GM21515 (cell line): ENCODE data around the gene TET3.
A peak's percentile ranks its signal among the peaks of the same experiment; 100 is the strongest.

ENCODE experiments used
- ATAC-seq: cut with Tn5 transposase; IDR thresholded peaks from one replicate; pipeline ENCODE4 v1.9.1; 2021; ENCODE audit not compliant: unreplicated experiment

Gene TET3

GRCh38 chr2:73986085-73986681 is 1.5 kb downstream of the TET3 start:
- ATAC-seq, result no peak

DNA sequence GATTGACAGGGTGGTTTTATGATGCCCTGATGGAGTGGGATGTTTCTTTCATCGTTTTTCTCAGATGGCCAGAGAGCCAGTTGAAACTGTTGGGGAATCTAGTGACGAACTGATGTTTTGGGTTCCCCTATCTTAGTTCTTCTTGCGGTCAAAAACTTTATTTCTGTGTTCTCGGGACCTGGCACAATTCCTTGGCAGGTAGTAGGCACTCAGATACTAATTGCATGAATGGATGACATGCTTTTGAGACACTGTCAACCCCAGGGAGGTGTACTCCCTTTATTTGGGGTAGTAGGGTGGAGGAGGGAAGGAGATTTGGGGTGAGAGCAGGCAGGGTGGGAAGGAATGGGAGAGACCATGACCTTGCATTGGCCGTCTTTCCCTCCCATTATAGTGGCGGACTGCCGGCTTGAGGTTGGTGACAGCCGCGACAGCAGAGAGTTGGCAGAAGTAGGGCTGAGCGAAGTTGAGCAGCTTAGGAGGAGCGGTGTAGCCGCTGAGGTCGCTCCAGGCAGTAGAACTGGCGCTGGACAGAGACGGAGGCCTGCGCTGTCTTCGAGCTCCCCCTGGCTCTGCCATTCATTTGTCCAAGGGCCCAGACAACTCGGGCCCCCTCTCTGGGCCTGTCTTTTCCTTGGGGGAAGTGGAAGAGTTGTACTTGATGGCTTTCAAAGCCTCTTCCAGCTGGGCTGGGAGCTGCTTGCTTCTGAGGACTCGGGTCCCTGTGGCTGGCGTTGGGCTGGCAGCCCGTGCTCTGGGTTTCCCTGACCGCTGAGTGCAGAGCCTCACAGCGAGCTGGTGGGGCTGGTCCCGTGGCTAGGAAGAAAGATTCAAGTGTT is 2.6 kb downstream of the TET3 start:
- ATAC-seq, result no peak

- no peak for ATAC-seq
Measured at GRCh38 chr2:73987948-73988700, 3.4 kb downstream of the TET3 start.

- no peak for ATAC-seq
Measured at GRCh38 chr2:73989972-73990371, 5.3 kb downstream of the TET3 start.

DNA sequence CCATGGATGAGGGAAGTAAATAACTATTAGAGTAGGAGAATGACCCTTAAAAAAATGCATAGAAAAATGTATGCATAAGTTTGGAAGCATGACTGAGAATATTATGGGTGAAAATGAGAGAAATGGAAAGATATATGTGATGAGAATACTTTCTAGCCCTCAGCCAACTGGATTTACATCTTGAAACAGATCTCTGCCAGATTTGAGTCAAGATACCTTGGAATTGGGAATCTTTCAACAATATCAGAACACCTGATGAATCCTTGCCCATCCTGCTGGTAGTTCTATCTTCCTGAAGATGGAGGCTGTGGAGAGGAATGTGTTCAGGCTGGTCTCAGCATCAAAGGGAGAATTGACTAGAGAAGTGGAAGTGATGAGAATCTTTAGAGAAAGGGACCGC is 5.8 kb downstream of the TET3 start:
- ATAC-seq, result no peak

- ATAC-seq, result no peak
Measured at GRCh38 chr2:73992036-73992435, 7.3 kb downstream of the TET3 start.

DNA sequence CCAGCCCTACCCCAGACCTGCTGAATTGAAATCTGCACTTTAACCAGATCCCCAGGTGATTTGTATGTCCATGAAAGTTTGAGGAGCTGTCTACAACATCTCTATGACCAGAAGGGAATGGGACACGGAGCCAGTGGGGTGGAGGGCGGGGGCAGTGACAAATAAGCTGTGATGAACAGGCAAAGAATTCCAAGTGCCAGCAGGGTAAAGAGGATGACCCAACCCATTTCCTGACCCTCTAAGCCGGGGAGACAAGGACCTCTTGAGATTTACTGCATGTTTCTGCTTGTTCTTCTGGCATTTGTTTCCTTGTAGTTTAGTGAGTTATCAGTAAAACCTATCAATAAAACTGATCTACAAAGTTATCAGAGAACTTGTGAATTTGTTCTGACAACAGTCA is 8.7 kb downstream of the TET3 start:
- ATAC-seq, result no peak

- ATAC-seq, result no peak
Measured at GRCh38 chr2:73993778-73994177, 9.1 kb downstream of the TET3 start.

GRCh38 chr2:73994178-73994831 is 9.6 kb downstream of the TET3 start:
- ATAC-seq, result no peak

DNA sequence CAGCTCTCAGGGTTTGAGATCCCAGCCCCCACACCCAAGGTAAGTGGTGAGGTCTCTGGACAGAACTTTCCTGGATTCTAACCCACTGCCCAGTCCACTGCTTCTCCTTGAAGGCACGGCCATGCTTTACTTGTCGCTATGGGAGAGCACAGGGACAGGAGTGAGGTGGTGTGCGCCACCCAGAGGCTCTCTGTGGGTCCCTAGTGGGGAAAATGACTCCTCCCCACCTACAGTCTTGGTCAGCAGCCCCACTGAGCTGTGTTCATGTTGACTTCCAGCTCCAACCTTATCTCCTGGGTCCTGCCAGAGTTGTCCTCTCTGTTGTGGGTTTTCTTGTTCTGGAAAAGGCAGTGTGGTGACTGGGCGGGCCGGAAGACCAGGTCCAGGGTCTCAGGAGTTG is 11.1 kb downstream of the TET3 start:
- ATAC-seq, result no peak

DNA sequence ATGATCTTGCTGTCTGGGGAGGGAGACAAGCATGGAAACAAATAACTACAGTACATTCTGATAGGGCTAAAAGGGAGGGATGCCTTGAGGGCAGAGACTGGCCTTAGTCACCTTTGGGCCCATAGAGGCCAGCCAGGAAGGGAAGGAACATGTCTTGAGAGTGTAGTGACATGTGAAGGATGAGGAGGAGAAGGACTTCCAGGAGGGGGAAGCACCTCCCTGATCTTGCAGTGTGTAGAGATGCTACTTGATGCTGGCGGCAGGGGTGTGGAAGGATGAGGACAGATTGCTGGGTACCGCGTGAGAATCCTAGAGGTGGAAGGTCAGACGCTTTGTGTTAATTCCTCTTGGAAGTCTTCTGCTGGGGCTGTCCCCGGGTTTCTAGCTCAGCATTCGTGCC is 13.1 kb downstream of the TET3 start:
- no peak for ATAC-seq

GRCh38 chr2:73998451-73998850 is 13.7 kb downstream of the TET3 start:
- no peak for ATAC-seq

DNA sequence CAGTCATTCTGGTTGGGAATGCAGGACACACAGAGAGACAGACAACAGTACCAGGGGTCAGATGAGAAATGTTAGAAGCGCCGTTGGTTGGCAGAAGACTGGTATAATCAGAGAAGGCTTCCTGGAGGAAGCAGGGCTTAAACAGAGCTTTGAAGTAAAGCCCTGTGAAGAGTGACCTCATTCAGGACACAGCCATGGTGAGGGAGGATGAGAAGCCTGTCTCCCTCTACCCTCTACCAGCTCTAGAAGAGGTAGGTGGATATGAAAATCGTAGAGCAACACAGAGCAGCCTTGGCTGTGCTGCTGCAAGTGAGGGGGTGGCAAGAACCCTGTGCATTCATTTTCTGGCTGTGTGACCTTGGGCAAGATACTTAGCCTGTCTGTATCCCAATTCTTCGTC is 14.2 kb downstream of the TET3 start:
- ATAC-seq, result no peak

DNA sequence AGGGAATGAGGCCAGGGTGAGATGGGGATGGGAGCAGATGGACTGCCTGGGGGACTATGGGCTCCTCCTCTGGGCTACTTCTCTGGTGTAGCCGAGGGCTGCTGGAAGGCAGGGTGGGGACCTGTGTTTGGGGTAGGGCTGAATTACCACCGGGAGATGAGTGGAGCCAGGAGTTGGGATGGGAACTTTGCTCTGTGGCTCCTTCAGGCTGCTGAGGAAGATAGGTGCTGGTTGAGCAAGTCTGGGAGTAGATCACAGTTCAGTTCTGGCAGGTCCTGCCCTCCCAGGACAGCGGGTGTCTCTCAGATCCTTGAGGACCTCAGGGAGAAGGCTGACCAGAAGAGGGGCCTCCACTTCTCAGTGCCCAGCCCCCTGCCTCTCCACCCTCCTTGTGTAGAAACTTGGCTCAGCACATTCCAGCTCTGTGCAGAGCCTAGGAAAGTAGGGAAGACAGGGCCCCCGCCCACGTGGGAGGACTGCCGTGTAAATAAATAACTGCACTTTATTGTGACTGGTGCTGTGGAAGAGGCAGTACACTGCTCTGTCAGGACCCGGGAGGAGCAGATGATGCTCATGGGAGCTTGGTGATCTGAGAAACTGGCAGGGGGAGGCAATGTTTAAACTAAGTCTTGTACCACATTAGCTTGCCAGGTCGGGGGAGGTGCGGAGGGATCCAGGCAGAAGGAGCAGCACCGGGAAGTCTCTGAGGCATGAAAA is 15.3 kb downstream of the TET3 start:
- no peak for ATAC-seq

GRCh38 chr2:74000666-74001065 is 16.0 kb downstream of the TET3 start:
- ATAC-seq, result no peak

GRCh38 chr2:74001121-74001520 is 16.4 kb downstream of the TET3 start:
- no peak for ATAC-seq

- ATAC-seq, result peak; percentile 34
Measured at GRCh38 chr2:74001781-74002504, 17.2 kb downstream of the TET3 start.

- peak; percentile 91 for ATAC-seq
Measured at GRCh38 chr2:74002505-74003421, 18.1 kb downstream of the TET3 start.
